Activated gamma-delta T cell (primary cell): ENCODE measurements around the gene SH3BGRL2.

ENCODE experiments used
- DNase-seq: peaks from one replicate; lab custom pipeline; 2025; lab: John Stamatoyannopoulos, UW

Gene SH3BGRL2

GRCh38 chr6:79699606-79700005 lies 68.5 kb downstream of the SH3BGRL2 start:
- no peak for DNase-seq

GRCh38 chr6:79702691-79703090 lies 71.6 kb downstream of the SH3BGRL2 start:
- no peak for DNase-seq

GRCh38 chr6:79704200-79704599 lies 73.1 kb downstream of the SH3BGRL2 start:
- no peak for DNase-seq

- no peak for DNase-seq
These were observed 74.4 kb downstream of the SH3BGRL2 start for GRCh38 chr6:79705456-79705995.

GRCh38 chr6:79706527-79706926 lies 75.4 kb downstream of the SH3BGRL2 start:
- no peak for DNase-seq

- DNase-seq: no peak
These were observed 76.5 kb downstream of the SH3BGRL2 start for GRCh38 chr6:79707621-79708020.

- no peak for DNase-seq
These were observed 77.1 kb downstream of the SH3BGRL2 start for GRCh38 chr6:79708095-79708791.

- no peak for DNase-seq
These were observed 79.0 kb downstream of the SH3BGRL2 start for GRCh38 chr6:79710127-79710526.

GRCh38 chr6:79711167-79711566 lies 80.0 kb downstream of the SH3BGRL2 start:
- DNase-seq: no peak

GRCh38 chr6:79712144-79712543 lies 81.0 kb downstream of the SH3BGRL2 start:
- DNase-seq: no peak

GRCh38 chr6:79712616-79713135 lies 81.5 kb downstream of the SH3BGRL2 start:
- no peak for DNase-seq

GRCh38 chr6:79713701-79714322 lies 82.7 kb downstream of the SH3BGRL2 start:
- DNase-seq: no peak

GRCh38 chr6:79717989-79718388 lies 86.9 kb downstream of the SH3BGRL2 start:
- DNase-seq: no peak

- DNase-seq: no peak
These were observed 87.5 kb downstream of the SH3BGRL2 start for GRCh38 chr6:79718509-79719247.

GRCh38 chr6:79719248-79719960 lies 88.3 kb downstream of the SH3BGRL2 start:
- DNase-seq: no peak

- DNase-seq: no peak
These were observed 93.7 kb downstream of the SH3BGRL2 start for GRCh38 chr6:79724816-79725215.

GRCh38 chr6:79731471-79731870 lies 100.3 kb downstream of the SH3BGRL2 start:
- no peak for DNase-seq

GRCh38 chr6:79733388-79733787 lies 102.3 kb downstream of the SH3BGRL2 start:
- DNase-seq: no peak

GRCh38 chr6:79734374-79734773 lies 103.2 kb downstream of the SH3BGRL2 start:
- DNase-seq: no peak

GRCh38 chr6:79735183-79735582 lies 104.1 kb downstream of the SH3BGRL2 start:
- no peak for DNase-seq

- DNase-seq: no peak
These were observed 106.0 kb downstream of the SH3BGRL2 start for GRCh38 chr6:79737172-79737571.

GRCh38 chr6:79742030-79742429 lies 110.9 kb downstream of the SH3BGRL2 start:
- no peak for DNase-seq
